GM18909 (cell line): ENCODE results near the gene VPS9D1.
"Not testable (repeated sequence)": the region's sequence is repeated elsewhere in the genome, so short reads cannot be mapped to it uniquely, and the experiment has no call there.

Source experiments
- ATAC-seq: cut with Tn5 transposase; IDR thresholded peaks from one replicate; pipeline ENCODE4 v1.9.1; 2021; ENCODE audit warnings: mild to moderate bottlenecking; ENCODE audit not compliant: unreplicated experiment, poor library complexity

The VPS9D1 gene

DNA sequence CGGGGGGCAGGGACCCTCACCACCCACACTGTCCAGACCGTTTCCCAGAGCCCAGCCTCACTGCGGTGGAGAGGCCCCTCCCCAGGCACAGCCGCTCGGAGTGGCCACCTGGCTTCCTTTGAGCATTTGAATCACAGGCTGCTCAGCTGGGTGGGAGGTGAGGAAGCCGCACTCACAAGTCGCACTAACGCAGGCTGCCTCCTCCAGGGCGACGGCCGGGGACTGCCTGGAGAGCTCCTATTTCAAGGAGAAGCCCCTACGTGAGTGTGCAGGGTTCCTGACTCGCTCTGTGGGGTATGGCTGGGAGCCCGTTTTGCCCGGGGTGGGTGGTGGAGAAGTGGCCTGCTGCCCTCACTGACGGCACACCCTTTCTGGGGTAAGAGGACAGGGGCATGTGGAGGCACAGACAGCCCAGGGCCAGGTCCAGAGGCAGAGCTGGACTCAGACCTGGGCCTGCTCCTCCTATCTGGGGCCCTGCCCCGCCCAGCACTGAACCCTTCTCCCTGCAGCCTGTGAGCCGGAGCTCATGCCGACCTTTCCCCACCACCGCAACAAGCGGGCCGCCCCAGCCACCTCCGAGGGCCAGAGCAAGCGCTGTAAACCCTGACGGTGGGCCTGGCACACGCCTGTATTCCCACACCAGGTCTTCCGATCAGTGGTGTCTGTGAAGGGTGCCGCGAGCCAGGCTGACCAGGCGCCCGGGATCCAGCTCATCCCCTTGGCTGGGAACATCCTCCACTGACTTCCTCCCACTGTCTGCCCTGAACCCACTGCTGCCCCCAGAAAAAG, 25.4 kb downstream of the VPS9D1 start:
- ATAC-seq: no peak

DNA sequence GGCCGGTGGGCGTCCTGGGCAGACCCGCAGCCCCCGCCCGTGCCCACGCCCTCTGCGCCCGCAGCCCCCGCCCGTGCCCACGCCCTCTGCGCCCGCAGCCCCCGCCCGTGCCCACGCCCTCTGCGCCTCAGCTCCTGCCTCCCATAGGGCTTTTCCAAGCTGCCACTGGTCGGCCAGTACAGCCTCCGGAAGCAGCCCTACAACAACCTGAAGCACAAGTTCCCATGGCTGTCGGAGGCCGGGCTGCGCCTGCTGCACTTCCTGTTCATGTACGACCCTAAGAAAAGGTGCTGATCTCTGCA, 26.0 kb downstream of the VPS9D1 start:
- ATAC-seq: not testable (repeated sequence)

DNA sequence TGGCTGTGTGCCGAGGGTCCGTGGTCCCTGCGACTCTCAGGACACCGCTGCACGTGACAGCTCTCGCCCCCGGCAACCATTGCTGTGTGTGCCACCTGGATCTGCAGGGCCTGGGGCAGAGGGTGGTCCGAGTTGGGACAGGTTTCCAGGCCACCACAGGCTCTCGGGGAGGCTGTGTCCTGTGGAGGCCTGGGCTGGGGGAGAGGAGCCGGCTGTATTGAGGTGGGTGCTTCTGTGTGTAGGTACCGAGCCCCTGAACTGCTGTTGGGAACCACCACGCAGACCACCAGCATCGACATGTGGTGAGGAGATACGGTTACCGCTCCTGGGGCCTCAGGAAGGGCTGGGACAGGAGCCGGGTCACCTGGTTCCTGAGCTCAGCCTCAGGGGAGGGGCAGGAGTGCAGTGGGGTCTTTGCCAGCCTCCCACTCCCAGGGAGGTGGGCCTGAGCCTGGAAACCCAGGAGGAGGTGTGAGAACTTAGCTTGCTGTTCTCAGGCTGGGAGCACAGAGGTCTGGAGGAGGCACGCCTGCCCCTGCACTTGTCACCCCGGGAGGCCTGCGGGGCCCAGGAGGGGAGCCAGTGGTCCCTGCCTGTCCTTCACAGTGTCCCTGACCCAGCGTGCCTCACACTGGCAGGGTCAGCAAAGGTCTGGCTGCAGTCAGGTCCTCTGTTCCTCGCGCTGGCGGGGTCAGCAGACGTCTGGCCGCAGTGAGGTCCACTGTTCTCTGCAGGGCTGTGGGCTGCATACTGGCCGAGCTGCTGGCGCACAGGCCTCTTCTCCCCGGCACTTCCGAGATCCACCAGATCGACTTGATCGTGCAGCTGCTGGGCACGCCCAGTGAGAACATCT, 26.5 kb downstream of the VPS9D1 start:
- no peak for ATAC-seq

DNA sequence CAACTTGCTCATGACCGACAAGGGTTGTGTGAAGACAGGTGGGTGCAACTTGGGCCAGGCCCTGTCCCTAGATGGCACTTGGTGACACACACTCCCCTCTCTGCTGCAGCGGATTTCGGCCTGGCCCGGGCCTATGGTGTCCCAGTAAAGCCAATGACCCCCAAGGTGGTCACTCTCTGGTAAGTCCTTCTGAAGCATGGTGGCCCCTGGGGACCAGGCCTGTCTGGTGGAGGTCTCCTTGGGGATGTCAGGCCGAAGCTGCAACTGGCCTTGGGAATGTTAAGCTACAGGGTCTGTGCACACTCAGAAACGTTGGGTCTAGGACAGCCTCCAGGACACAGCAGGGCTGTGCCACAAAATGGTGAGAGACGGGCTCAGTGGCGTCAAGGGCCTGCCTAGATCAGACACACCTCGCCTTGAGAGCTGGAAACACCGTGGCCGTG, 27.4 kb downstream of the VPS9D1 start:
- no peak for ATAC-seq

DNA sequence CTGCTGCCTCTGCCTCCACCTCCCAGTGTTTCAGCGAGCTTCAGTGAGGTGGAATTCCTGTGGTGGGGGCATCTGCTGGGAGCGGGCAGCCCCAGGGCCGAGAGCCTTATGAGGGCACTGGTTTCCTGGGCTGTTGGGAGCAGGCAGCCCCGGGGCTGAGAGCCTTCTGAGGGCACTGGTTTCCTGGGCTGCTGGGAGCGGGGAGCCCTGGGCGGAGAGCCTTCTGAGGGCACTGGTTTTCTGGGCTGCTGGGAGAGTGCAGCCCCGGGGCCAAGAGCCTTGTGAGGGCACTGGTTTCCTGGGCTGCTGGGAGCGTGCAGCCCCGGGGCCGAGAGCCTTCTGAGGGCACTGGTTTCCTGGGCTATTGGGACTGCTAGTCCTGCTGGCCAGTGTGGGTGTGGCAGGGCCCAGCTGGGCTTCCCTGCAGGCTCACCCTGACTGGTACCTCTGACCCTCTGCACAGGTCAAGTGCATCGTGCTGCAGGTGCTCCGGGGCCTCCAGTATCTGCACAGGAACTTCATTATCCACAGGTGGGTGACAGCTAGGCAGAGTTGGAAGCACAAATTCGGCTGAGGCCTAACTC, 28.6 kb downstream of the VPS9D1 start:
- no peak for ATAC-seq

DNA sequence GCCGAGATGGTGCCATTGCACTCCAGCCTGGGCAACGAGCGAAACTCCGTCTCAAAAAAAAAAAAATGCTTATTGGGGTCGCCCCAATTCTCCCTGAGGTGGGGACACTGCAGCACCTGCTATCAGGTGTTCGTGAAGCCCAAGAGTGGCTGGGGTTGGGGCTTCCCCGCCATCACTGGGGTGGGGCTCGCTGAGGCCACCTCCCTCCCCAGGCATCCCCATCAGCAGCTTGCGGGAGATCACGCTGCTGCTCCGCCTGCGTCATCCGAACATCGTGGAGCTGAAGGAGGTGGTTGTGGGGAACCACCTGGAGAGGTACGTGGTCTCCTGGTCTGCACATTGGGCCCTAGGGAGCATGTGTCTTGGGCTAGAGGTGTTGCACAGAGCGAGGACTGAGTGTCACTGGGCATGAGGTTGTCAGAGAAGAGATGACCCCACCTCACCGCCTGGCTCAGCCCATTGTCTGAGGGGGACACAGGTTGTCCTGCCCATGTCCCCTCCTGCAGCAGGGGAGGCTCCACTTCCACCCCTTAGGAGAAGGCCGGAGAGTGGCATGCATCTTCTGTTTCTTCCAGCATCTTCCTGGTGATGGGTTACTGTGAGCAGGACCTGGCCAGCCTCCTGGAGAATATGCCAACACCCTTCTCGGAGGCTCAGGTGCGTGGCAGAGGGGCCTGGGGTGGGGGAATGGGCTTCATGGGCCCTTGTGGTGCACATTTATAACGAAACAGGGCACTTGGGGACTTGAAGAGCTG, 29.3 kb downstream of the VPS9D1 start:
- ATAC-seq: no peak

DNA sequence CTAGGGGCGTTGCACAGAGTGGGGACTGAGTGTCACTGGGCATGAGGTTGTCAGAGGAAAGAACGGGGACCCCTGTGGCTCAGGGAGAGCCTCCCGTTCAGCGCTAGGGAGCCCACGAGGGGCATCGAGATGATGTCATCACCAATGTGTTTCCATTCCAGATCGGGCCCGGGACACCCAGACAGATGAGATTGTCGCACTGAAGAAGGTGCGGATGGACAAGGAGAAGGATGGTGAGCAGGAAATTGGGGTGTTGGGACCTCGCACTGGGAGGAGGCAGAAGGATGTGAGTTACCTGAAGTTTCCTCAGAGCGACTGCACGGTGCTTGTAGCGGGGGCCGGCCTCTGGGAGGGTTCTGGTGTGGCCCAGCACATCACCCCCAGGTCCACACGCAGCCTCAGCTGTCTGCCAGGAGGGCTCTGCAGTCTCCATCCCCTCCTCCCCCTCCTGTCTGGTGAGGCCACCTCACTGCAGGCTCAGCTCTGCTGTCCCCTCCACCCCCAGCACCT, 30.3 kb downstream of the VPS9D1 start:
- no peak for ATAC-seq

DNA sequence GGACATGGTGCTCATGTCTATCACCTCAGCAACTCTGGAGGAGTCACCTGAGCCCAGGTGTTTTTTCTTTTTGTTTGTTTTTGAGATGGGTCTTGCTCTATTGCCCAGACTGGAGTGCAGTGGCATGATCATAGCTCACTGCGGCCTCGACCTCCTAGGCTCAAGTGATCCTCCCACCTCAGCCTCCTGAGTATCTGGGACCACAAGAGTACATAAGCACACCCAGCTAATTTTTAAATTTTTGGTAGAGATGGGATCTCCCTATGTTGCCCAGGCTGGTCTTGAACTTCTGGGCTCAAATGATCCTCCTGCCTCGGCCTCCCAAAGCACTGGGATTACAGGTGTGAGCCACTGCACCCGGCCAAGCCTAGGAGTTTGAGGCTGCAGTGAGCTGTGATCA, 31.1 kb downstream of the VPS9D1 start:
- not testable (repeated sequence) for ATAC-seq

DNA sequence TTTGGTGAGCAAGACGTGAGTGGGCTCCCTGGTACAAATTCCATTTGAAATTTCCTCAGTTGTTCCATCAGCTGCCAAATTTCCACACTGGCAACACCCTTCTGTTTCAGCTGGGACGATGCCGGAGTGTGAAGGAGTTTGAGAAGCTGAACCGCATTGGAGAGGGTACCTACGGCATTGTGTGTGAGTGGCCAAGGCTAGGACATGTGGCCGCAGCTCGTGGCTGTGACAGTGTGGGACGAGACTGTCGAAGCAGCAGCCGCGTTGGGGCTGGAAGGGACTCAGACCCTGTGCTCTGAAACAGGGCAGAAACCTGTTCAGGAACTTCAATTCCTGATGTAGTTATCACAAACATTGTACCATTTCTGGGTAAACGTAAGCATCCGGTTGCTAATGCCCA, 31.6 kb downstream of the VPS9D1 start:
- no peak for ATAC-seq

DNA sequence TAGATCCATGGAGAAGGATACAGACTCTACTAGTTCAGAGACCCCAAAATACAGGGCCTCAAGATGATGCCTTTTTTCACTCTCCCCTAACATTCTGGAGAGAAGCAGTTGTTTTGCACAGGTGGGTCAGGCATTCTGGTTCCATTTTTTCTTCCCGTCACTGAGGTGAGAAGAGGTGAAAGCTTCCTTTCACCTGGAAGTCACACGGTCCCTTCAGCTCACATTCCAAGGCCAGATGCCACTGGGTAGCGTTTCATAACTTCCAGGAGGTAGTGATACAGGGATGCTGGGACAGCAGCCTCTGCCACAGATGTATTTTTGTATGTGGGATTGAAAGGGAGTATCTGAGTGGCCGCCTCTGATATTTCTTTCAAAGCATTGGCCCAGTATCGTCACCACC, 32.3 kb downstream of the VPS9D1 start:
- no peak for ATAC-seq

DNA sequence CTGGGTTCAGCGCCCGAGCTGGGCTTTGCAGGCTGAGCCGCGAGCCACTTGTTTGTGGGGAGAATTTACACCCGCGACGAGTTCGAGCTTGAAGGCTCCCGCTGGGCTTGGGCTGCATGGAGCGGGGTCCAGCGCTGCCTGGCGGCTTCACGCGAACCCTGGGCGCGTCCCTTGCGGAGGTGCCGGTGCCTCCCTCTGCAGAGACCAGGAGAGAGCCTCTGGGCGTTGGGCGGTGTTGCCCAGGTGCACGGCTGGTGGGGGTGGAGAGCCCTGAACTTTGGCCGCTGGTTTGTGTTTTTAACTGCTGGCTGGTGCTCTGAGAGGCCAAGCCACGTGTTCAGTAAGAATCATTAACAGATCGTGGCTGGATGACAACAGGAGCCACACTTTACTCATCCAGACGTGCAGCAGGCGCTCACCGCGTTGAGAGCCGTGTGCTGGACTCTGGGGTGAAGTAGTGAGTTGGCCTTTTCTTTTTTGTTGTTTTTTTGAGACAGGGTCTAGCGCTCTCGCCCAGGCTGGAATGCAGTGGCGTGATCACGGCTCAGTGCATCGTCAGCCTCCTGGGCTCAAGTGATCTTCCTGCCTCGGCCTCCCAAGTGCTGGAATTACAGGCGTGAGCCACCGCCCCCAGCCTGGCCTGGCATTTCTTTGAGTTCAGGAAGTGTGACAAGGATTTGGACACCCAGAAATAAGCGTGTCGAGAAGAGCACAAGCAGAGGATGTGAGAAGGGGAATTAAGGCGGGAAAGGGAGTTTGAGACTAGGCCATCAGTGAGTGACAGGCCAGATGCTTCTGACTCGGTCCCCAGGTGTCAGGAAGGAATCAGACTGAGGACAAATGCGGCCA, 33.4 kb downstream of the VPS9D1 start:
- peak; percentile 60 for ATAC-seq

DNA sequence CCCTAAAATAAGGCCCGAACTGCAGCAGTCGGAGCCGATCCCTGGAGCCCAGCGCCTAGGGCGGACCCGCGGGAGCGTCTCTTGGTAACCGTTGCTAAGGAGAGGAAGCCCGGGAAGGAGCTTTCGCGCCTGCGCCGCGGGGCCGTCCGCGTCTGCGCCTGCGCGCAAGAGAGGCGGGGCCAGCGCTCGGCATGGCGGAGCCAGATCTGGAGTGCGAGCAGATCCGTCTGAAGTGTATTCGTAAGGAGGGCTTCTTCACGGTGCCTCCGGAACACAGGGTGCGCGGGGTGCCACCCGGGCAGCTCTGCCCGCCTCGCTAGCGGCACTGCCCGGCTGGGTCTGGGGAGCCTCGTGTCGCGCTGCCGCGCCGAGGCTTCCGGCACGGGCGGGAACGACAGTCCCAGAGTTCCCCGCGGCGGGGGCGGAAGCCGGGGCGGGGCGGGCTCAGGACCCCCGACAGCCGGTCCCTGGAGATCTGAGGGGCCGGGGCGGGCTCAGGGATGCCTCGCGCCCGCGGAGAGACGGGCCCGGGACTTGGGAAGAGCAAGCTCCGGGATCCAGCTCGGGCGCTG, 34.1 kb downstream of the VPS9D1 start, which contains the start of gene CDK10:
TSS of gene CDK10 (plus strand) at position 170 of the 572 bp plus-strand sequence. CDS start at position 192, 22 bp downstream.
- ATAC-seq: peak; percentile 83

DNA sequence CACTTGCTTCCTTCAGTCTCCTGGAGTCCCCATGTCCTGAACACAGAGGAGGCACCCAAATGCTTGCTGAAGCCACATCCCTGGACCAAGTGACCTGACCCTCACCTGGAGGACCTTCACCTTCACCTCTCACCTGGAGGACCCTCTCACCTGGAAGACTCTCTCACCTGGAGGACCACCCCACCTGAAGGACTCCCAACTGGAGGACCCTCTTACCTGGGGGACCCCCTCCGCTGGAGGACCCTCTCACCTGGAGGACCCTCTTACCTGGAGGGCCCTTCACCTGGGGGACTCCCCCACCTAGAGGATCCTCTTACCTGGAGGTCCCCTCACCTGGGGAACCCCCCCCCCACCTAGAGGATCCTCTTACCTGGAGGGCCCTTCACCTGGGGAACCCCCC, 34.8 kb downstream of the VPS9D1 start:
- ATAC-seq: no peak

DNA sequence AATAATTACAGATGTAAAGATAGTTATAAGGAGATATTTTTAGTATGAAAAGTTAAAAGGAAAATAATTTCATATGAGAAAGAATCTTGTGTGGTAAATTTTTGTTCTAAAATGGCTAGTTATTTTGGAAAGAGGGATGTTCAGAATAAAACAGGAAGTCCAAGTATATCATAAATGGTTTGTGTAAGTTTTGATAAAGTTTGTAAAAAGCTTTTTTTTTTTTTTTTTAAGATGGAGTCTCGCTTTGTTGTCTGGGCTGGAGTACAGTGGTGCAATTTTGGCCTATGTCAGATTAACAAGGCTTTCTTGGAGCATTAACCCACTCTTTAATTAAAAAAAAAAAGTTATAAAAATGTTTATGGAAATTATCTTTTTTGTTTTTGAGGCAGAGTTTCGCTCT, 42.4 kb downstream of the VPS9D1 start:
- ATAC-seq: no peak

DNA sequence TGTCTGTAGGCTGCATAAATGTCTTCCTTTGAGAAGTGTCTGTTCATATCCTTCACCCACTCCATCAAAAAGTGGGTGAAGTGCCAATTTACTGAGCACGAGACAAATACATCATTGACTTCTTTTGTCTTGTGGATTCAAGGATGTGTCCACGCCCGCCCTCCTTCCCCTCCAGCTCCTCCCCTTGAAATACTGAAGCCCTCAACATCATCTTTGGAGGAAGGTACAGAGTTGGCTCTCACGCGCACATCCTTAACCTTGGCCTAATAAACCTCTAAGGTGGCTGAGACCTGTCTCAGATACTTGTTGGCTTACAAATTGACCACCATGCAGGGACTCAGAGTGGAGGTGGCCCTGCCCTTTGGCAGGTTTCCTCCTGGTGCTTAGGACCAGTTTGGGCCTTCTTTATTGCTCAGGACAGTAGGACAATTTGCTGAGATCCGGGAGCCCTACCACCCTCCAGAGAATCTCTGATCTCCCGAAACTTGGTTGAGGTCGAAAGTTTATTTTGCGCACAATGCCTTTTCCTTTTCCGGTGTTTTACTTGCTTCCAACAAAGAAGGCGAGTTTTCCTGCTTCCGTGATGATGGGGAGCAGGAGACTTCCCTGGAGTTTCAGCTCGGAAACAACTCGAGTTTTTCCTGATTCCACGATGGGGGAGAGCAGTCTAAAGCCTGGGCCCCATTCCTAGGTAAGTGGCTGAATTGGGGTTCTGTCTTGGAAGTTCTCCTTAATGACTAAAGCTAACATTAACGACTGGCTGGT, 48.3 kb downstream of the VPS9D1 start:
- ATAC-seq: no peak

DNA sequence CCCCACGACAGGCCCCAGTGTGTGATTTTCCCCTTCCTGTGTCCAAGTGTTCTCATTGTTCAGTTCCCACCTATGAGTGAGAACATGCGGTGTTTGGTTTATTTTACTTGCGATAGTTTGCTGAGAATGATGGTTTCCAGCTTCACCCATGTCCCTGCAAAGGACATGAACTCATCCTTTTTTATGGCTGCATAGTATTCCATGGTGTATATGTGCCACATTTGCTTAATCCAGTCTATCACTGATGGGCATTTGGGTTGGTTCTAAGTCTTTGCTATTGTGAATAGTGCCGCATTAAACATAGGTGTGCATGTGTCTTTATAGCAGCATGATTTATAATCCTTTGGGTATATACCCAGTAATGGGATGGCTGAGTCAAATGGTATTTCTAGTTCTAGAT, 49.1 kb downstream of the VPS9D1 start:
- ATAC-seq: not testable (repeated sequence)

DNA sequence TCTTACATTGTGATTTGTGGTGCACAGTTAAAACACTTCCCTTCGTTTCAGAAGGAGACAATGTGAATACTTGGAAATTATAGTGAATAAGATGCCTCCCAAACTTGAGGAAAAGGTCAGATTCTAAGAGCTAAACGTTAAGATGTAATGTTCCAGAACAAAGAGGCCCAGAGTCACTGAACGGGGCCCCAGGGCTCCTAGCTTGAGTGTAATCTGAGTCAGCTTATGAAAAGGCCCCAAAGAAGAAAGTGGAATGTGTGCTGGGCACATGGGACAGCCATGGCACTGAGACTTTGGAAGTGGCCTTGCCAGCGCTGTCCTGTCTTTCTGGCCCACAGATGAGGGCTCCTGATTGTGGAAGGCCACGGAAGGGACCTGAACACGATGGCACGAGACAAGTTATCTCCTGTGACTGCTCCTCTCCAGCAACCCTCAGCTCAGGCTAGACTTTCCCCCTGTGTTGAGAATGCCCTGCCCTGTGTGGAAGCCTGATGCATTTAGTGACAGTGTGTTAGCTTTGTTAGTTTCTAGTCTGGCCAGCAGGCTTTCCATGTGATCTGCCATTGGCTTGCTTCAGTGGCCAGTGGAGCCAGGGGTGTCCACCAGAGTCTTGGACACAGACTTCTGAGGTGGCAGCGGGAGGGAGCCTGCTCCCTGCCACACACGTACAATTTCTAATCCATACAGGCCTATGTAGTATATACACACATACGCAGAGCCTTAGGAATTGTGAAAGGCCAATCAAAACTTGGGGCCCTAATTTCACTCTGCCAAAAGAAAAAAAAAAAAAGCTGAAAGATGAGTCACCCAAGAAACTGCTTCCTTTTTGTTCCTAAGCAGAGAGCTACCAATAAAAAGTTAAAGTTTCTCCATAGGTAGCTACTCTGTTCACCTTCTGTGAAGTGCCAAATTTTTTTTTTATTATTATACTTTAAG, 49.9 kb downstream of the VPS9D1 start:
- no peak for ATAC-seq
